ENCODE results near the gene STK11. TPM values are rescaled to one million over a fixed set of nuclear protein-coding genes. Genes with fewer than 3 reads are reported as not detected.

STK11 gene
- total and polyA plus RNA-seq, 2 of the 4 experiments (the other 2 are of a cell fraction), result 39.3 to 42.8 TPM

DNA sequence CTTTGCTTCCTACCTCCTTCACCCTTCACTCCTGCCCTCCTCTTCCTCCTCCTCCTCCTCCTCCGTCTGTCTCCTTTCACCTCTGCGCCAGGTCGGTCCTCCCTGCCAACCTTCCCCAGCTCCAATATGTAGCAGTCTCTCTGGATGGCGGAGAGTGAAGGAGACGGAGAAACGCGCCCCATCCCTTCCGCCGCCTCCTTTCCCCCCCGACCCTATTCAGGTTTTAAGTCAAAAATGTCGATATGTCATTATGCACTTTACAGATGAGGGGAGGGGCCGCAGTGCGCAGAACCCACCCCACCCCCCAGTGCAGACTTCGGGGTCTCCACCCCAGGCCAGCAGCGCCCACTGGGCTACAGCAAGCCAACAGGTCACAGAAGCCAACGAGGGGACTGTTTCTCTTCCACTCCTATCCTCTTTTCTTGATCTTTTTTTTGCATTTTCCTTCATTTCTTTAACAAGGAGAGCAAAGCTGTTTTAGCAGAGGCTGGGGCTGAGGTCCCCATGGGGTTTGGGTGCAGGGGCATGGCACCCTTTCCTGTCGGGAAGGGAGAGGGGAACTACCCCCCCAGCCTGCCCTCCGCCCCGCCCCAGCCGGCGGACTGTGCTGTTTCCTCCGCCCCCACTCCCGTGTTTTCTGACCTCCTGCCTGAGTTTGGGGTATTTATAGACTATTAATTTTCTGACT, 52.0 kb downstream of the STK11 start (continued):
- TF ChIP-seq, protein P1, sequence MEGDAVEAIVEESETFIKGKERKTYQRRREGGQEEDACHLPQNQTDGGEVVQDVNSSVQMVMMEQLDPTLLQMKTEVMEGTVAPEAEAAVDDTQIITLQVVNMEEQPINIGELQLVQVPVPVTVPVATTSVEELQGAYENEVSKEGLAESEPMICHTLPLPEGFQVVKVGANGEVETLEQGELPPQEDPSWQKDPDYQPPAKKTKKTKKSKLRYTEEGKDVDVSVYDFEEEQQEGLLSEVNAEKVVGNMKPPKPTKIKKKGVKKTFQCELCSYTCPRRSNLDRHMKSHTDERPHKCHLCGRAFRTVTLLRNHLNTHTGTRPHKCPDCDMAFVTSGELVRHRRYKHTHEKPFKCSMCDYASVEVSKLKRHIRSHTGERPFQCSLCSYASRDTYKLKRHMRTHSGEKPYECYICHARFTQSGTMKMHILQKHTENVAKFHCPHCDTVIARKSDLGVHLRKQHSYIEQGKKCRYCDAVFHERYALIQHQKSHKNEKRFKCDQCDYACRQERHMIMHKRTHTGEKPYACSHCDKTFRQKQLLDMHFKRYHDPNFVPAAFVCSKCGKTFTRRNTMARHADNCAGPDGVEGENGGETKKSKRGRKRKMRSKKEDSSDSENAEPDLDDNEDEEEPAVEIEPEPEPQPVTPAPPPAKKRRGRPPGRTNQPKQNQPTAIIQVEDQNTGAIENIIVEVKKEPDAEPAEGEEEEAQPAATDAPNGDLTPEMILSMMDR (conservative IDR thresholded peaks at IDR 0.05; ENCODE audit: low read depth, low read length), result no peak

GRCh38 chr19:1258163-1258492, 52.5 kb downstream of the STK11 start:
- Histone ChIP-seq H4K91ac (ENCODE audit: insufficient read depth, low read depth, low read length) (no peak overlapping the region), H3K36me3 (ENCODE audit: control insufficient read depth, insufficient read depth, low read length) (peaks cover 51% of the 10 kb centered on the region), H3K56ac (ENCODE audit: extremely low read depth, insufficient read depth, low read length) (no peak overlapping the region), H3K9ac (ENCODE audit: low read depth, low read length) (no peak overlapping the region), H4K5ac (ENCODE audit: low read depth, low read length) (no peak overlapping the region), H3K4me1 (ENCODE audit: control insufficient read depth, insufficient read depth, low read length) (peaks cover 57% of the 10 kb centered on the region), H2AK5ac (ENCODE audit: low read depth, low read length) (no peak overlapping the region), H3K18ac (ENCODE audit: low read depth, low read length) (no peak overlapping the region), H2BK20ac (ENCODE audit: low read depth, low read length) (no peak overlapping the region), H2BK5ac (ENCODE audit: low read depth, low read length, poor library complexity, severe bottlenecking) (no peak overlapping the region), H3K14ac (replicated peaks; ENCODE audit: low read depth, low read length) (no peak overlapping the region), H2BK15ac (ENCODE audit: low read depth, low read length) (no peak overlapping the region), H3K4me2 (ENCODE audit: low read depth, low read length) (no peak overlapping the region), H2AK9ac (replicated peaks; ENCODE audit: low read depth, low read length, poor library complexity) (peak overlapping the region; percentile 31), H3K23ac (ENCODE audit: low read depth, low read length) (0 out of 2 replicates have a peak overlapping the region, but pooled peaks have one; percentile 1), H3K27me3 (ENCODE audit: control insufficient read depth, insufficient read depth, low read length) (no peaks in the 10 kb centered on the region), H3K4me3 (ENCODE audit: insufficient read depth, low read depth, low read length) (no peak overlapping the region), H3K4ac (ENCODE audit: low read depth, low read length) (no peak overlapping the region), H4K20me1 (ENCODE audit: insufficient read depth, low read length) (peaks cover 72% of the 10 kb centered on the region), H4K8ac (ENCODE audit: low read depth in 2 of 2, low read length in 2 of 2) (no peak overlapping the region), H2BK120ac (ENCODE audit: low read depth, low read length) (no peak overlapping the region), H3K9me3 (ENCODE audit: control insufficient read depth, insufficient read depth, low read length) (no peaks in the 10 kb centered on the region), H3K27ac (ENCODE audit: insufficient read depth, low read length) (peak overlapping the region; percentile 74), H2AFZ (replicated peaks; ENCODE audit: low read length, poor library complexity) (no peak overlapping the region), H3K79me1 (ENCODE audit: low read depth in 1 of 2, low read length in 2 of 2) (peaks cover 0 to 67% of the 10 kb centered on the region in 2 experiments; a peak in 2 of 4 replicates), H3K9me1 (ENCODE audit: insufficient read depth, low read length) (peaks cover 3% of the 10 kb centered on the region; the same call in 1 of the 2 replicates)
- in situ Hi-C loops (cut with MboI; ENCODE audit: low sequenced_read_pairs), result no loop called here
- DNase-seq, result no peak
- BruUV-seq (replicated peaks), result TSS peak; percentile 79
- ChIA-PET POLR2A (ENCODE audit: unreplicated experiment) (interaction anchor here (0.6 kb wide), 2 partner anchors 8 to 14 kb away, joined by 4 to 11 read pairs; no protein-coding TSS in a partner anchor), CTCF (no interaction called here)
- ATAC-seq (ENCODE audit: low read depth), result no peak
- intact Hi-C loops (cut with micrococcal nuclease), result no loop called here
- WGBS, 2 experiments (ENCODE audit: extremely low coverage in 2 of 2, insufficient read length in 1 of 2), result 80% methylated on average over 3 of the region's 8 CpGs; no CpG with 5 or more reads in 1 of the 2 experiments
- dilution Hi-C loops (cut with HindIII; ENCODE audit: low sequenced_read_pairs, unreplicated experiment), result no loop called here
- TF ChIP-seq RFX5 (IDR thresholded peaks at IDR 0.05; ENCODE audit: low read depth, low read length) (no peak), SMC3 (IDR thresholded peaks at IDR 0.05; ENCODE audit: low read depth, low read length) (no peak), CEBPB (IDR thresholded peaks at IDR 0.05; ENCODE audit: low read depth, low read length) (no peak), RAD21 (IDR thresholded peaks at IDR 0.05; ENCODE audit: low read length) (no peak), FOS (IDR thresholded peaks at IDR 0.05; ENCODE audit: low read depth, low read length) (no peak), MAFK (IDR thresholded peaks at IDR 0.05; ENCODE audit: low read depth, low read length) (no peak), USF2 (IDR thresholded peaks at IDR 0.05; ENCODE audit: low read depth, low read length) (no peak), MAZ (IDR thresholded peaks at IDR 0.05; ENCODE audit: borderline replicate concordance, low read depth, low read length) (no peak), BHLHE40 (IDR thresholded peaks at IDR 0.05; ENCODE audit: low read depth, low read length) (no peak), CHD1 (IDR thresholded peaks at IDR 0.05; ENCODE audit: low read depth, low read length) (no peak), MXI1 (IDR thresholded peaks at IDR 0.05; ENCODE audit: borderline replicate concordance, low read depth, low read length) (no peak)
- TF ChIP-seq, protein P2, sequence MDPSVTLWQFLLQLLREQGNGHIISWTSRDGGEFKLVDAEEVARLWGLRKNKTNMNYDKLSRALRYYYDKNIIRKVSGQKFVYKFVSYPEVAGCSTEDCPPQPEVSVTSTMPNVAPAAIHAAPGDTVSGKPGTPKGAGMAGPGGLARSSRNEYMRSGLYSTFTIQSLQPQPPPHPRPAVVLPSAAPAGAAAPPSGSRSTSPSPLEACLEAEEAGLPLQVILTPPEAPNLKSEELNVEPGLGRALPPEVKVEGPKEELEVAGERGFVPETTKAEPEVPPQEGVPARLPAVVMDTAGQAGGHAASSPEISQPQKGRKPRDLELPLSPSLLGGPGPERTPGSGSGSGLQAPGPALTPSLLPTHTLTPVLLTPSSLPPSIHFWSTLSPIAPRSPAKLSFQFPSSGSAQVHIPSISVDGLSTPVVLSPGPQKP (IDR thresholded peaks at IDR 0.05; ENCODE audit: borderline replicate concordance, low read depth, low read length), result no peak

All from IMR-90 (cell line).